Stimulated activated memory B cell treated with anti-CD40 and anti-IgM and Interleukin-4, amounts not matched to agents 10 μg/mL and 1 μg/mL and 100 μg/mL, for 72 hours (primary cell): ENCODE data around the gene CDKAL1.
"Not testable (repeated sequence)": the region's sequence is repeated elsewhere in the genome, so short reads cannot be mapped to it uniquely, and the experiment has no call there.

Source experiments
- ATAC-seq: fragments of 150-1000 bp; cut with Tn5 transposase; 2 replicates; pipeline ENCODE4 v1.10.0; 2021
- H3K27ac Mint-ChIP-seq: one replicate; pipeline ENCODE4 v1.8.0; 2022; ENCODE audit warnings: mild to moderate bottlenecking, mixed read lengths
- H3K27me3 Mint-ChIP-seq: one replicate; pipeline ENCODE4 v1.8.0; 2022; ENCODE audit warnings: mixed read lengths
- H3K36me3 Mint-ChIP-seq: one replicate; pipeline ENCODE4 v1.8.0; 2022; ENCODE audit warnings: mixed read lengths
- H3K4me1 Mint-ChIP-seq: one replicate; pipeline ENCODE4 v1.8.0; 2022; ENCODE audit warnings: mixed read lengths
- H3K4me3 Mint-ChIP-seq: one replicate; pipeline ENCODE4 v1.8.0; 2022; ENCODE audit warnings: mild to moderate bottlenecking, moderate library complexity, mixed read lengths
- H3K9me3 Mint-ChIP-seq: one replicate; pipeline ENCODE4 v1.8.0; 2022; ENCODE audit warnings: mixed read lengths

Gene CDKAL1

GRCh38 chr6:20539387-20539786 is 5.1 kb downstream of the CDKAL1 start:
- no peak for ATAC-seq
- peaks cover 43% of the 10 kb centered on the region for H3K36me3 Mint-ChIP-seq
- no peak overlapping the region for H3K4me3 Mint-ChIP-seq
- no peaks in the 10 kb centered on the region for H3K9me3 Mint-ChIP-seq
- no peak overlapping the region for H3K27ac Mint-ChIP-seq
- H3K4me1 Mint-ChIP-seq = peaks cover 71% of the 10 kb centered on the region
- no peaks in the 10 kb centered on the region for H3K27me3 Mint-ChIP-seq

DNA sequence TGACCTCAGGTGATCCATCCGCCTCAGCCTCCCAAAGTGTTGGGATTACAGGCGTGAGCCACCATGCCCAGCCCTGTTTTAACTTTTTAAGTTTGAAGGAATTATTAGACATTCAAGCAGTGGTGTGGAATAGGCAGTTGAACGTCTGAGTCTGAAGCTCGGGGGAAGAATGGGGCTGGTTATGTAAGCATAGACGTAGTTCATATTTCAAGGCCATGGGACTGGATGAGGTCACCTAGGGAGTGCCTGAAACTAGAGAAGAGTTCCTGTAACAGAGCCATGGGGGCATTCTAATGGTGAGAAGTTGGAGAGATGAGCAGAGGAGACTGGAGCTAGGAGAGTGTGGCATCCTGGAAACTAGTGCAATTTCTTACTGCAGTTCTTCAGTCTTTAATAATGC is 6.4 kb downstream of the CDKAL1 start:
- no peak overlapping the region for H3K27ac Mint-ChIP-seq
- H3K4me1 Mint-ChIP-seq = peaks cover 58% of the 10 kb centered on the region
- peaks cover 51% of the 10 kb centered on the region for H3K36me3 Mint-ChIP-seq
- H3K9me3 Mint-ChIP-seq = no peaks in the 10 kb centered on the region
- no peaks in the 10 kb centered on the region for H3K27me3 Mint-ChIP-seq
- H3K4me3 Mint-ChIP-seq = no peak overlapping the region
- ATAC-seq = no peak

DNA sequence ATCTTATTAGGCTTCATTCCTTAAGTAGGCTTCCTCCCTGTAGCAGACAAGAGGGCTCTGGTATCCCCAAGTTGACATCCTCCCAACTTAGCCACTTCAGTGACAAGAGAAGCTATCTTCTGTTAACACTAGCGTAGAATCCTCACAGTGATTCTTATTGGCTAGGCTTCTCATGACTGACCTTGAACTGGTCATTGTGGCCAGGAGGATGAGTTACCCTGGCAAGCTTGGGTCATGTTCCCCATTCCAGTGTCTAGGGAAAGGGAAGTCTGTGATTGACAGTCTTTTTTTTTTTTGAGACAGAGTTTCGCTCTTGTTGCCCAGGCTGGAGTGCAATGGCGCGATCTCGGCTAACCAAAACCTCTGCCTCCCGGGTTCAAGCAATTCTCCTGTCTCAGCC is 7.1 kb downstream of the CDKAL1 start:
- H3K4me3 Mint-ChIP-seq = no peak overlapping the region

GRCh38 chr6:20542927-20543602 is 8.8 kb downstream of the CDKAL1 start:
- peaks cover 41% of the 10 kb centered on the region for H3K4me1 Mint-ChIP-seq
- no peak overlapping the region for H3K4me3 Mint-ChIP-seq
- ATAC-seq = peak; percentile 64
- H3K9me3 Mint-ChIP-seq = no peaks in the 10 kb centered on the region
- no peak overlapping the region for H3K27ac Mint-ChIP-seq
- H3K36me3 Mint-ChIP-seq = peaks cover 49% of the 10 kb centered on the region
- H3K27me3 Mint-ChIP-seq = no peaks in the 10 kb centered on the region

More for the DNA sequence above, 7.1 kb downstream of the CDKAL1 start:
- no peak for ATAC-seq
- Mint-ChIP-seq H3K27me3 (no peaks in the 10 kb centered on the region), H3K36me3 (peaks cover 54% of the 10 kb centered on the region), H3K27ac (no peak overlapping the region), H3K9me3 (no peaks in the 10 kb centered on the region), H3K4me1 (peaks cover 51% of the 10 kb centered on the region)

GRCh38 chr6:20548264-20548663 is 14.0 kb downstream of the CDKAL1 start:
- Mint-ChIP-seq H3K9me3 (no peaks in the 10 kb centered on the region), H3K27me3 (no peaks in the 10 kb centered on the region), H3K36me3 (peaks cover 38% of the 10 kb centered on the region), H3K4me3 (no peak overlapping the region), H3K4me1 (peaks cover 2% of the 10 kb centered on the region), H3K27ac (no peak overlapping the region)
- no peak for ATAC-seq

GRCh38 chr6:20549398-20549797 is 15.1 kb downstream of the CDKAL1 start:
- not testable (repeated sequence) for H3K27ac Mint-ChIP-seq, H3K4me1 Mint-ChIP-seq, H3K9me3 Mint-ChIP-seq, H3K4me3 Mint-ChIP-seq, H3K27me3 Mint-ChIP-seq, ATAC-seq
- H3K36me3 Mint-ChIP-seq = peaks cover 39% of the 10 kb centered on the region

DNA sequence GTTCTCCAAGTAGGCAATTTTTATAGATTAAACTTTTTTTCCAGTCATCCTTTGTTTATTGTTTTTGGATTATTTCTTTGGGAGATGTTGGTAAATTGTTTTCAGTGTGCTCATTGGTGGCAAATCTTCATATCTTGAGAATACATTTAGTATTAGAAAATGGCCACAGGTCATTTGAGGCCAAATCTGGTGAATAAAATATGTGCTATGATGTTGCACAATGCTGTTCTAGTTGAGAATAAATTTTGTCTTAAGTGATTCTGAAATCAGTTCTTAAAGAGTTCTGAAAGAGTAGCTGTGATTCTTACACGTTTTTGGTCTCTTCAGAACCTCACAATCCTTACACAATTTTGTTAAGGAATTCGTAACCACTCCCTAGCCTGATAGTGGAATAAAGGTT is 20.1 kb downstream of the CDKAL1 start:
- no peak for ATAC-seq

GRCh38 chr6:20554817-20555216 is 20.6 kb downstream of the CDKAL1 start:
- H3K9me3 Mint-ChIP-seq = no peaks in the 10 kb centered on the region
- no peak overlapping the region for H3K4me3 Mint-ChIP-seq
- peaks cover 26% of the 10 kb centered on the region for H3K36me3 Mint-ChIP-seq
- no peaks in the 10 kb centered on the region for H3K27me3 Mint-ChIP-seq
- no peak for ATAC-seq
- H3K27ac Mint-ChIP-seq = no peak overlapping the region
- no peaks in the 10 kb centered on the region for H3K4me1 Mint-ChIP-seq

More for the DNA sequence above, 20.1 kb downstream of the CDKAL1 start:
- H3K4me1 Mint-ChIP-seq = no peaks in the 10 kb centered on the region
- no peaks in the 10 kb centered on the region for H3K9me3 Mint-ChIP-seq
- H3K4me3 Mint-ChIP-seq = no peak overlapping the region
- H3K27me3 Mint-ChIP-seq = no peaks in the 10 kb centered on the region
- peaks cover 26% of the 10 kb centered on the region for H3K36me3 Mint-ChIP-seq
- no peak overlapping the region for H3K27ac Mint-ChIP-seq

DNA sequence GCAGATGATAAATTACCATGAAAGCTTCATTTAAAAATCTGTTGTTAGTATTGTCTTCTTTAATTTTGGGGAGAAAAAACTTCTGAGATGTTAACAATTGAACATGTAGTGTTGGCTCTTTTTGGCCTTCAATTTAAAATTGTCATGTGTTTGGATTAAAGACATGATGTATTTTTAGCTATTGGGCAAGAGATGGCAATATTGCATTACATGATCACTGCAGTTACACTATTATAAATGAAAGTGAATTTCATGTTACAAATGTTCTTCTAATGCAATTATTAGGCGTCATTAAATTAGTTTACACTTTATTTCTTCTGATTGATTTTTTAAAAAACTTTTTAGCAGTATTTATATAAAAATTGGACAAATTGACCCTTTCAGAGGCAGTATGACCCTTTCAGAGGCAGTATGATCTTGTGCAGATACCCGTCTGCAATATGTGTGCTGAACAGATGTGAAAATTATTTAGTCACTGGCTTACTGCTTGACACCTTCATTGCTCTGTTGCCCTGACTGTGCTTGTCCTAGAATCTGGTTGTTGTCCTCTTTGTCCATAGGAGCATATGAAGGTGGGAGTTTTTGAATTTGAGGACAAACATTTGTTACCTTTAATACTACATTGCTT is 25.8 kb downstream of the CDKAL1 start:
- Mint-ChIP-seq H3K27me3 (no peaks in the 10 kb centered on the region), H3K27ac (no peak overlapping the region)
- ATAC-seq = no peak

GRCh38 chr6:20563377-20563776 is 29.1 kb downstream of the CDKAL1 start:
- no peaks in the 10 kb centered on the region for H3K9me3 Mint-ChIP-seq
- peaks cover 10% of the 10 kb centered on the region for H3K36me3 Mint-ChIP-seq
- peaks cover 6% of the 10 kb centered on the region for H3K4me1 Mint-ChIP-seq
- no peak overlapping the region for H3K4me3 Mint-ChIP-seq
- H3K27me3 Mint-ChIP-seq = no peaks in the 10 kb centered on the region
- no peak for ATAC-seq
- no peak overlapping the region for H3K27ac Mint-ChIP-seq

More for the DNA sequence above, 25.8 kb downstream of the CDKAL1 start:
- H3K36me3 Mint-ChIP-seq = peaks cover 7% of the 10 kb centered on the region
- H3K4me3 Mint-ChIP-seq = no peak overlapping the region
- no peaks in the 10 kb centered on the region for H3K9me3 Mint-ChIP-seq
- peaks cover 1% of the 10 kb centered on the region for H3K4me1 Mint-ChIP-seq

GRCh38 chr6:20564269-20564668 is 30.0 kb downstream of the CDKAL1 start:
- Mint-ChIP-seq H3K4me3 (no peak overlapping the region), H3K9me3 (no peaks in the 10 kb centered on the region), H3K27ac (no peak overlapping the region), H3K4me1 (peaks cover 6% of the 10 kb centered on the region), H3K27me3 (no peaks in the 10 kb centered on the region), H3K36me3 (peaks cover 14% of the 10 kb centered on the region)
- ATAC-seq = no peak

DNA sequence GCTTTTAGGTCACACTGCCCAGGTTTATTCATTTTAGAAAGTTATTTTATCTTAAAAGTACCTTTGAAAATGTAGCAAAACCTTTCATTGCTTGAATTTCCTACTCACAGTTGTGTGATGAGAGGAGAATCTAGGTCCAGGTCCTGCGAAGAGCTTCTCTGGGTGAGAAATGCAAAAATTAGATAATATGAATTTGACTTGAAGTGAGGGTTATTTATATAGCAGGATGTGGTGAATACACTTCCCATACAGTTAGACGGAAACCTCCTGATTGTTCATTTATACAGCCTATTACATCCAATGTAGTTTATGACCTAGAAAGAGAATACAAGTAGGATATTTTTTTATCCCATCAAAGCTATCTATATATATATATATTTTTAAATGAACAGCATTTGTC is 30.5 kb downstream of the CDKAL1 start:
- Mint-ChIP-seq H3K4me1 (peaks cover 6% of the 10 kb centered on the region), H3K27me3 (no peaks in the 10 kb centered on the region), H3K9me3 (no peaks in the 10 kb centered on the region), H3K4me3 (no peak overlapping the region), H3K36me3 (peaks cover 19% of the 10 kb centered on the region), H3K27ac (no peak overlapping the region)
- no peak for ATAC-seq

DNA sequence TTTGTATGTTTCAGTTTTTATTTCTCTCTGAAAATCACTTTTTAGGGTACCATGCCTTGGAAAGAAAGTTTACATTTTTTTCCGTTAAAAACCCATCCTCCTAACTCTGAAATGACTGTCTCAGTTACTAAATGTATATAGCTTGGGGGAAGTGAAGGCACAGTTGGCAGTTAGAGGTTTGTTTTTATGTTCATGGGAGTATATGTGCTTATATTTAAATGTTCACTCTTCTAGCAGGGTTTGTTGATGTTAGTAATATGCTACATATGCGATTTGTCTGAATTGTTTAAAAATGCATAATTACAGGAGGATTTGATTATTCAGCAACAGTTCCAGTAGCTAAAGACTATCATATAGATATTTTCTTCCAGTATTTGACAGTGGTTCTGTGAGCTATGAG is 31.1 kb downstream of the CDKAL1 start:
- no peak for ATAC-seq
- no peak overlapping the region for H3K27ac Mint-ChIP-seq
- H3K27me3 Mint-ChIP-seq = no peaks in the 10 kb centered on the region
- no peaks in the 10 kb centered on the region for H3K9me3 Mint-ChIP-seq
- peaks cover 6% of the 10 kb centered on the region for H3K4me1 Mint-ChIP-seq
- no peak overlapping the region for H3K4me3 Mint-ChIP-seq
- H3K36me3 Mint-ChIP-seq = peaks cover 20% of the 10 kb centered on the region

DNA sequence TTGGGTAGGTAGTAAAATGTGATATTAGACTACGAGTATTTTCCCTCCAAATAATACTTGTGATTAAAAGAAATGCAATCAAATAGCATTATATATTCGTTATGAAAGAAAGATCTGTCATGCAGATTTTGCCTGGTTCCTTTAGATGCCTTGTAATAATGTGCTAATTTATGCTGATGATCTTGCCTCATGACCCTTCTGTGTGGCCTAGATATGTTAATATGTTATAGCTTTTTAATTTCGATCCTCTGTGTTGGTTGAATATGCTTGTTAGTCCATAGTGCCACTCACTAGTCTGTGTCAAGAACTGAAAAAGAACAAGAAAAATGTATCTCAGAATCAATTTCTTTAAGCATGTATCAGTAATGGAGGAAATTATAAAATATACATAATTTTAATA is 31.9 kb downstream of the CDKAL1 start:
- no peaks in the 10 kb centered on the region for H3K9me3 Mint-ChIP-seq
- H3K27me3 Mint-ChIP-seq = no peaks in the 10 kb centered on the region
- H3K4me3 Mint-ChIP-seq = no peak overlapping the region
- ATAC-seq = no peak
- no peak overlapping the region for H3K27ac Mint-ChIP-seq
- H3K36me3 Mint-ChIP-seq = peaks cover 20% of the 10 kb centered on the region
- peaks cover 6% of the 10 kb centered on the region for H3K4me1 Mint-ChIP-seq

DNA sequence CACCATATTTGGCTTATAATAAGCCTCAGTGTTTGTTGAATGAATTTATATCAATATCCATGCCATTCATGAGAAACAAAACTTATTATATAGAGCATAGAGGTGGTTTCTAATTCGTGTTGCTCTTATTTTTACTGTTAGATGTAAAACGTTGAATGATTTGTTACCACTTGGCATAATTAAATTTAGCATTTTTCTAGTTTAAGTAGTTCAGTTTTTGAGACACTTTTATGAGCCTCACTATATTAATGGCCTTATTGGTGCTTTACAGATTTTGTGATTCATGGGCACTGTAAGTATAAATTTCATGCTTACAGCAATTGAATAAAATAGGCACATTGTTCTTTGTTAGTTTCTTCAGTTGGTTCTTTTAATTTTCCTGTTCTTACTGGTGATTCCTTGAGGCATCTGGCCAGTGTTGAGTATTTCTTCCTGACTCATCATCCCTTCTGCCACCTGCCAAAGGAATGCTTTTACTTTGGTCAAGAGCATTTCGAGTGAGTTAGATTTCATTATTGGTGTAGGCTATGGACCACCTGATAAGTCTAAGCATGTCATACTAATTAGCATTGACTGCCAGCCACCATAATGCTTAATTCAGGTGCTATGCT is 34.8 kb downstream of the CDKAL1 start:
- no peak for ATAC-seq
- H3K4me3 Mint-ChIP-seq = no peak overlapping the region
- H3K36me3 Mint-ChIP-seq = peaks cover 20% of the 10 kb centered on the region

GRCh38 chr6:20571261-20571660 is 37.0 kb downstream of the CDKAL1 start:
- no peak overlapping the region for H3K27ac Mint-ChIP-seq
- ATAC-seq = no peak
- no peaks in the 10 kb centered on the region for H3K27me3 Mint-ChIP-seq
- H3K9me3 Mint-ChIP-seq = no peaks in the 10 kb centered on the region
- no peak overlapping the region for H3K4me3 Mint-ChIP-seq
- peaks cover 20% of the 10 kb centered on the region for H3K36me3 Mint-ChIP-seq
- H3K4me1 Mint-ChIP-seq = no peaks in the 10 kb centered on the region

More for the DNA sequence above, 34.8 kb downstream of the CDKAL1 start:
- Mint-ChIP-seq H3K9me3 (no peaks in the 10 kb centered on the region), H3K27ac (no peak overlapping the region), H3K4me1 (peaks cover 6% of the 10 kb centered on the region), H3K27me3 (no peaks in the 10 kb centered on the region)
